Esophagus squamous epithelium (tissue), 4 donors: ENCODE results near the gene VWA5B2. TPM values are rescaled to one million over a fixed set of nuclear protein-coding genes. Genes with fewer than 3 reads are reported as not detected.

Experiments used
- small RNA-seq, 4 donors: library from RNA; depleted of rRNA; stranded (forward); fragments of <200 nt; gene quantifications; one replicate each; pipeline ENCODE3, GENCODE V24; 2016
- total RNA-seq, 4 donors: library from RNA; depleted of rRNA; stranded (reverse); fragments of >200 nt; gene quantifications; one replicate each; pipeline ENCODE4 v1.1.0, GENCODE V29; 2016

The VWA5B2 gene
- total RNA-seq, 4 donors from 2014 or later = 0.22 TPM; not detected in 3

Small RNAs within 50 kb of the gene (small RNA-seq; reads per million reads assigned to genes)
- gene MIR1224 = 0 reads per million in 4 donors

Other genes with a start within 250 kb of the VWA5B2 start
- gene ABCC5, start 211.7 kb upstream of the VWA5B2 start, total RNA-seq = 10 to 100 TPM; 34.3 to 50.2 (median 40.4) TPM
- not detected for gene HTR3D, start 197.8 kb upstream of the VWA5B2 start, total RNA-seq
- gene HTR3C, start 176.5 kb upstream of the VWA5B2 start, total RNA-seq = not detected
- not detected for gene HTR3E, start 132.5 kb upstream of the VWA5B2 start, total RNA-seq
- gene EIF2B5, start 94.2 kb upstream of the VWA5B2 start, total RNA-seq = 10 to 100 TPM; 27.2 to 51.5 (median 42.1) TPM
- 10 to 100 TPM; 28.9 to 45.2 (median 34.4) TPM for gene DVL3, start 74.2 kb upstream of the VWA5B2 start, total RNA-seq
- gene AP2M1, start 54.7 kb upstream of the VWA5B2 start, total RNA-seq = 100 to 1,000 TPM; 139 to 212 (median 208) TPM
- gene ABCF3, start 43.4 kb upstream of the VWA5B2 start, total RNA-seq = 10 to 100 TPM; 31.4 to 63.1 (median 40.5) TPM
- gene ALG3, start 19.4 kb downstream of the VWA5B2 start, total RNA-seq = 10 to 100 TPM; 45.8 to 63.9 (median 54.6) TPM
- gene EEF1AKMT4, start 20.1 kb downstream of the VWA5B2 start, total RNA-seq = 10 to 100 TPM in 2 of 4 donors, 1 to 10 TPM in 2; 8.1 to 13.4 (median 10.3) TPM
- gene CAMK2N2, start 32.0 kb downstream of the VWA5B2 start, total RNA-seq = not detected
- not detected for gene ECE2, start 46.4 kb downstream of the VWA5B2 start, total RNA-seq
- gene PSMD2, start 69.7 kb downstream of the VWA5B2 start, total RNA-seq = 100 to 1,000 TPM; 209 to 362 (median 235) TPM
- gene EIF4G1, start 85.0 kb downstream of the VWA5B2 start, total RNA-seq = 100 to 1,000 TPM; 272 to 462 (median 352) TPM
- 10 to 100 TPM in 2 of 4 donors, 1 to 10 TPM in 2; 7.4 to 20.2 (median 10.4) TPM for gene FAM131A, start 108.0 kb downstream of the VWA5B2 start, total RNA-seq
- 1 to 10 TPM; 2.1 to 4.2 (median 3.0) TPM for gene CLCN2, start 132.0 kb downstream of the VWA5B2 start, total RNA-seq
- 10 to 100 TPM; 49.5 to 98.5 (median 64.9) TPM for gene POLR2H, start 132.1 kb downstream of the VWA5B2 start, total RNA-seq
- under 1 TPM in 1 of 4 donors, not detected in 3; 0.57 TPM for gene THPO, start 148.6 kb downstream of the VWA5B2 start, total RNA-seq
- 10 to 100 TPM in 1 of 4 donors, 1 to 10 TPM in 1, under 1 TPM in 2; 0.11 to 10.7 (median 2.8) TPM for gene CHRD, start 150.5 kb downstream of the VWA5B2 start, total RNA-seq